T47D (cell line): ENCODE measurements around the gene DNAH7.

Experiments
- DNase-seq, 2 experiments: peaks; one replicate each; pipeline versions ENCODE4 v3.0.0 to v3.0.0-alpha.2; 2011 to 2012; ENCODE audit warnings: low read depth in 1 of 2, low spot score in 1 of 2
- JUND ChIP-seq: IDR thresholded peaks from 2 replicates; pipeline ENCODE4 v1.6.1; 2012; ENCODE audit warnings: low read depth
- in situ Hi-C: cut with HindIII; loops from 2 replicates; pipeline ENCODE4 v1.10.0; 2016; ENCODE audit warnings: low sequenced_read_pairs, low pct_unique_long_range_greater_than_20kb

DNAH7 gene

GRCh38 chr2:196067088-196067382 is 1.6 kb downstream of the DNAH7 start:
- DNase-seq, result no peak
- no peak for TF ChIP-seq JUND
- in situ Hi-C loops, result no loop called here

DNA sequence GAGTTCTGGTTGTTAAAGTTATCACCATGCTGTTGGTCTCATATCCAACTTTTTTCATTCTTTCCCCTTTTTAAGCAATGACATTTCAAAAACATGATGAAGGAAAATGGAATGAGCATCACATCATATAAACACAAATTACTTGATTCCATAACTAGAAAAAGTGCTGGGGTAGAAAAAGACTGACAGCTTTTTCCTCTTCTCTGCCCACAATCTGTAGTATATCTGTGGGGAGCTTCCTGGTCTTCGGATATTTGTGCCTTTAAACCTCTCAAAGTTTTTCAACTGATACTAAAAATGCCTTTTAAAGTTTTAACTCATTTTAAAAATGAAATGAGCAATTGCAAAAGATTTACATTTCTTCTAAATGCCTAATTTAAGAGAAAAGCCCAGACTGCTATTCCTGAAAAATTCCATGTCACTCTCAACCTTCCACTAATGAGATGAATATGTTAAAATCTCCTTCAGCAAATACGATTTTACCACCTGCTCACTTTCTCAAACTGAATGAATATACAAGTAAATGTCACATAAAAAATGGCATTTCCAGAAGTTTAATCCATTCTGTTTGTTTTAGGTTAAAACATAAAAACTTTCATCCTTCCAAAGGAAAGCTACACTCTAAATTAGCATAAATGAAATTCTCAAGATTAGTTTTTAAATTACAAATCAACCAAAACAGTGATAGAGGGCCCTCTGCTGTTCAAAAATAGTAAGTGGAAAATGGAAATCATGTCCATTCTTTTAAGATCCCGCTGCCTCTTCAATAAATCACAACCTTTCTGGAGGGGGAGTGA is 2.1 kb downstream of the DNAH7 start:
- no peak for TF ChIP-seq JUND
- peak; percentile 4 to 43 for DNase-seq
- in situ Hi-C loops, result no loop called here

GRCh38 chr2:196063773-196064172 is 4.9 kb downstream of the DNAH7 start:
- TF ChIP-seq JUND, result no peak
- DNase-seq, result no peak
- in situ Hi-C loops, result no loop called here

DNA sequence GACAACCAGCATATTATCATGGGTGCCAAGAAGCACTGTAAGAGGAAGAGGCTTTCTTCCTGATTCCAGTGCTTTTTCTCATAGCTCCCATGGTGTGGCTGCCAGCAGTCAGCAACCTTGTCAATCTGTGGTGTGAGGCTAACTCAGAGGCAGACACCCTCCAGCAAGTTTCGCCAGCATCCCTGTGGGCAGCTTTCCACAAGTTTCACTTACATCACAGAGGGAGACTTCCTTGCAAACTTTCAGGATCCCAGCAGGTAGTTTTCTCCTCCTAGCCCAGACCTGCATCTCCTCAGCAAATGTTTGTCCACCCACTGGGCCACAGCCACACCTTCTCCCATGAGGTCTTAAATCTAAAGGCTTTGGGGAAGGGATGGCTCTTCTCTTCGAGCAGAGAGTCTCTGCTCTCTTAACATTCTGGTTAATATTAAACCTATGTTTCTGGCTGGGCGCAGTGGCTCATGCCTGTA is 9.1 kb downstream of the DNAH7 start:
- in situ Hi-C loops, result no loop called here
- no peak for TF ChIP-seq JUND
- peak in 1 of 2 experiments; percentile 4 for DNase-seq

DNA sequence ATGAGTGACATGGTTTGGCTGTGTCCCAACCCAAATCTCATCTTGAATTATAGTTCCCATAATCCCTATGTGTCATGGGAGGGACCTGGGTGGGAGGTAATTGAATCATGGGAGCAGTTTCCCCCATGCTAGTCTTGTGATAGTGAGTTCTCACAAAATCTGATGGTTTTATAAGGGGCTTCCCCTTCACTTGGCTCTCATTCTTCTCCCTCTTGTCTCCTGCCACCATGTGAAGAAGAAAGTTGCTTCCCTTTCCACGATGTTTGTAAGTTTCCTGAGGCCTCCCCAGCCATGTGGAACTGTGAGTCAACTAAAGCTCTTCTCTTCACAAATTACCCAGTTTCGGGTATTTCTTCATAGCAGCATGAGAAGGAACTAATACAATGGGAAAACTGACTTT is 14.0 kb downstream of the DNAH7 start:
- DNase-seq, result no peak
- no peak for TF ChIP-seq JUND
- in situ Hi-C loops, result no loop called here

DNA sequence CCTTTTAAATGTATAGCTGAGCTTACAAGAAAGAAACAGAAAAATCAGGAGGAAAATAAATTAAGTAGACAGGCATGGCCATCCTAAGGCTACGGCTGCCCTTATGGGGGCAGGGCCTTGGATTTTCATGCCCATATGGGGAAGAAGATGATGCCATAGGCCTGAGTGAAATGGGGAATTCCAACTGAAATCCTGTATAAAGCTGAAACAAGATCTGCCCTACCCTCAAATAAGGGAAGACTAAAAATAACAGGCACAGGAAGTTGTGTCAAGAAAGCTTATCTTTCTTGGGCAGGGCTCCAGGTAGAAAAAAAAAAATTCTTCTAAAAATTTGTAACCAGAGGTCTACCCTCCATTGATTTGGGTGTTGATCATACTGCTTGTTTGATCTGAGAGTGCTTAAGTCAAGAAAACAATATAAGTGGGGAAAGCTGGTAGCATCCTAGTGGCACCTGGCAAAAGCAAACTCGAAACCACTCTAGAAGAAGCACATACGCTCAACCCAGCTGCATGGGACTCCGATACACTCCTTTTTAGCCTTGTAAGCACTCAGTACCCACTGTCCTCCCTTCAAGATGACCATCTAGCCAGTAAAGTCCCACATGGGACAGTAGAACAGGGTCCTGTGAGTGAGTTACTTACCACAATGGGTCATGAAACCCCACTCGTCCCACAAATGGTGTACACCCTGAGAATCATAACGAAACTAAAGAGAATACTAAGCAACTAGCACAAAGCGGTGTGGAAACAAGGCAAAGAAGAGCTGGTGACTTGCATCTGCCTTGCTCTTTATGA is 22.3 kb downstream of the DNAH7 start:
- in situ Hi-C loops, result no loop called here
- no peak for TF ChIP-seq JUND
- DNase-seq, result no peak

GRCh38 chr2:196041786-196042185 is 26.9 kb downstream of the DNAH7 start:
- no peak for TF ChIP-seq JUND
- DNase-seq, result no peak
- in situ Hi-C loops, result no loop called here

- no peak for DNase-seq
- in situ Hi-C loops, result no loop called here
- TF ChIP-seq JUND, result no peak
Observed at GRCh38 chr2:196040218-196040617, 28.4 kb downstream of the DNAH7 start.

- no peak for DNase-seq
- TF ChIP-seq JUND, result no peak
- in situ Hi-C loops, result no loop called here
Observed at GRCh38 chr2:196036442-196036841, 32.2 kb downstream of the DNAH7 start.

- TF ChIP-seq JUND, result no peak
- DNase-seq, result no peak
- in situ Hi-C loops, result no loop called here
Observed at GRCh38 chr2:196018037-196018436, 50.6 kb downstream of the DNAH7 start.

- no peak for TF ChIP-seq JUND
- in situ Hi-C loops, result no loop called here
- no peak for DNase-seq
Observed at GRCh38 chr2:196012314-196012713, 56.3 kb downstream of the DNAH7 start.

DNA sequence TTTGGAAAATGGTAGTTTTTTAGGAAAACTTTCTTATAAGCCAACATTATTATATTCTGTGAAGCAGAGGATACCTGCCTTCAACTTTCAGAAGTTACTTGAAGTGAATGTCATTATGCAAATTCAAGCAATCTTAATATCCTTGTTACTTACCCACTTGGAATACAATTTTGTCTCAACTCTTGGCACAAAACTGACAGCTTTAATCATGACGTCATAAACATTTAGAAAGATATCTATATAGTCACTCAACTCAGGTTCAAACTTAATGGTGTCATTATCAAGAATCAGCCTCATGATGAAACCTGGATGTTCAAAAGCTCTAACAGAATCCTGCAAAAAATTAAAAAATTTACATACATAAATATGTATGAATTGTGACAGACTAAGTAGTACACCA is 68.1 kb downstream of the DNAH7 start:
- TF ChIP-seq JUND, result no peak
- DNase-seq, result no peak
- in situ Hi-C loops, result no loop called here

GRCh38 chr2:195998070-195998469 is 70.6 kb downstream of the DNAH7 start:
- in situ Hi-C loops, result no loop called here
- no peak for DNase-seq

More at GRCh38 chr2:195998070-195998469, 70.6 kb downstream of the DNAH7 start:
- no peak for TF ChIP-seq JUND
